ENCODE measurements around the gene P2RY4. TPM values are rescaled to one million over a fixed set of nuclear protein-coding genes. Genes with fewer than 3 reads are reported as not detected.
"Not testable (repeated sequence)": the region's sequence is repeated elsewhere in the genome, so short reads cannot be mapped to it uniquely, and the experiment has no call there.

The P2RY4 gene
- total RNA-seq, 1 donor from 2014 or later = 0.23 TPM

- no peak for TF ChIP-seq CTCF (IDR thresholded peaks at IDR 0.05)
- Histone ChIP-seq H3K9me3 (no peaks in the 10 kb centered on the region), H3K4me1 (no peaks in the 10 kb centered on the region), H3K36me3 (no peaks in the 10 kb centered on the region), H3K27ac (no peak overlapping the region), H3K4me3 (no peak overlapping the region), H3K27me3 (no peaks in the 10 kb centered on the region)
- DNase-seq (no peak), ATAC-seq (no peak)
- intact Hi-C loops (cut with DNase I) = no loop called here
Observed at GRCh38 chrX:70219938-70220764, 39.9 kb downstream of the P2RY4 start.

GRCh38 chrX:70209570-70209969 lies 50.4 kb downstream of the P2RY4 start:
- intact Hi-C loops (cut with DNase I); H3K4me1 ChIP-seq; H3K27me3 ChIP-seq; DNase-seq; H3K36me3 ChIP-seq; H3K27ac ChIP-seq; H3K4me3 ChIP-seq; H3K9me3 ChIP-seq; ATAC-seq: not testable (repeated sequence)

DNA sequence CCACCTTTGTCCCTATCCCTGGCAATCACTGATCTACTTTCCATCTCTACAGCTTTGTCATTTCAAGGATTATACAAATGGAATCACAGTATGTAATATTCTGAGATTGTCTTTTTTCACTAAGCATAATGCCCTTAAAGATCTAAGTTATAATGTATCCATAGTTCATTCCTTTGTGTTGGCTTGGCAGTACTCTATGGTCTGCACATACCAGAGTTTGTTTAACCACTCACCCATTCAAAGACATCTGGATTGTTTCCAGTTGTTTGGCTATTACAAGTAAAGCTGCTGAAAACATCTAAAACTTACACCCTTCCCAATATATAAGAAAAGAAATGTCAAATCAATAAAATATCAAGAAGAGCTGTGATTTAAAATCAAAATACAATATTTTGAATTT lies 51.5 kb downstream of the P2RY4 start:
- Histone ChIP-seq H3K9me3 (no peaks in the 10 kb centered on the region), H3K27ac (no peak overlapping the region), H3K4me3 (no peak overlapping the region), H3K4me1 (no peaks in the 10 kb centered on the region), H3K36me3 (no peaks in the 10 kb centered on the region), H3K27me3 (no peaks in the 10 kb centered on the region)
- no peak for ATAC-seq
- TF ChIP-seq CTCF (IDR thresholded peaks at IDR 0.05) = no peak
- intact Hi-C loops (cut with DNase I) = no loop called here
- no peak for DNase-seq

Other genes starting within 250 kb of the P2RY4 start
- gene AWAT2, start 210.3 kb downstream of the P2RY4 start, total RNA-seq = 0.26 TPM
- gene OTUD6A, start 197.7 kb downstream of the P2RY4 start, total RNA-seq = not detected
- gene IGBP1, start 126.8 kb downstream of the P2RY4 start, total RNA-seq = 51.7 TPM
- not detected for gene DGAT2L6, start 82.7 kb downstream of the P2RY4 start, total RNA-seq
- gene AWAT1, start 25.5 kb downstream of the P2RY4 start, total RNA-seq = not detected
- gene ARR3, start 8.1 kb upstream of the P2RY4 start, total RNA-seq = not detected
- gene RAB41, start 22.0 kb upstream of the P2RY4 start, total RNA-seq = not detected
- 23.6 TPM for gene PDZD11, start 29.7 kb upstream of the P2RY4 start, total RNA-seq
- gene KIF4A, start 29.9 kb upstream of the P2RY4 start, total RNA-seq = 0.75 TPM
- not detected for gene GDPD2, start 163.1 kb upstream of the P2RY4 start, total RNA-seq
- gene DLG3, start 184.6 kb upstream of the P2RY4 start, total RNA-seq = 24.4 TPM